ENCODE measurements around the gene TESK2. TPM values are rescaled to one million over a fixed set of nuclear protein-coding genes. Genes with fewer than 3 reads are reported as not detected.

Gene TESK2
- polyA plus RNA-seq, 3 donors, result 3.9 to 13.1 (median 4.1) TPM

GRCh38 chr1:45401524-45401923, 89.4 kb downstream of the TESK2 start:
- no peak for TF ChIP-seq CTCF (IDR thresholded peaks at IDR 0.05)
- no peak overlapping the region for H2AFZ ChIP-seq (ENCODE audit: insufficient read depth, low read depth, low read length, poor library complexity, severe bottlenecking)
- H3K9me3 ChIP-seq (replicated peaks in 1 of 2; ENCODE audit: control insufficient read depth in 1 of 2, insufficient read depth in 1 of 2, low read length in 2 of 2), result no peaks in the 10 kb centered on the region
- H3K4me2 ChIP-seq (replicated peaks; ENCODE audit: extremely low read depth, low read length, poor library complexity, severe bottlenecking), result no peak overlapping the region
- H3K79me2 ChIP-seq (ENCODE audit: insufficient read depth, low read length), result no peaks in the 10 kb centered on the region
- H3K27ac ChIP-seq (ENCODE audit: low read depth in 1 of 2, low read length in 2 of 2), result no peak overlapping the region
- Mint-ChIP-seq H3K9me3 (no peaks in the 10 kb centered on the region), H3K36me3 (peaks cover 0 to 2% of the 10 kb centered on the region in 2 donors), H3K27ac (no peak overlapping the region), H3K27me3 (ENCODE audit: low read depth in 3 of 3) (peaks cover 0 to 1% (median 0%) of the 10 kb centered on the region in 3 donors), H3K4me3 (no peak overlapping the region), H3K4me1 (peaks cover 17% of the 10 kb centered on the region)
- no peak overlapping the region for H3K4me3 ChIP-seq (replicated peaks in 1 of 3; ENCODE audit: low read depth in 2 of 3, low read length in 3 of 3)
- H3K27me3 ChIP-seq (ENCODE audit: control insufficient read depth in 2 of 2, insufficient read depth in 2 of 2, low read length in 2 of 2), result no peaks in the 10 kb centered on the region
- no peak for DNase-seq
- intact Hi-C loops (cut with micrococcal nuclease), result no loop called here
- H3K36me3 ChIP-seq (replicated peaks in 1 of 2; ENCODE audit: control insufficient read depth in 1 of 2, insufficient read depth in 2 of 2, low read length in 2 of 2), result no peaks in the 10 kb centered on the region
- no CpG with 5 or more reads among the region's 2 CpGs for WGBS (ENCODE audit: insufficient coverage)
- peaks cover 12 to 13% of the 10 kb centered on the region in 2 donors for H3K4me1 ChIP-seq (ENCODE audit: control insufficient read depth in 1 of 2, insufficient read depth in 2 of 2, low read length in 2 of 2)
- no peak overlapping the region for H3K9ac ChIP-seq (ENCODE audit: insufficient read depth, low read length, poor library complexity, severe bottlenecking)
- H4K20me1 ChIP-seq (ENCODE audit: insufficient read depth, low read length), result no peaks in the 10 kb centered on the region

DNA sequence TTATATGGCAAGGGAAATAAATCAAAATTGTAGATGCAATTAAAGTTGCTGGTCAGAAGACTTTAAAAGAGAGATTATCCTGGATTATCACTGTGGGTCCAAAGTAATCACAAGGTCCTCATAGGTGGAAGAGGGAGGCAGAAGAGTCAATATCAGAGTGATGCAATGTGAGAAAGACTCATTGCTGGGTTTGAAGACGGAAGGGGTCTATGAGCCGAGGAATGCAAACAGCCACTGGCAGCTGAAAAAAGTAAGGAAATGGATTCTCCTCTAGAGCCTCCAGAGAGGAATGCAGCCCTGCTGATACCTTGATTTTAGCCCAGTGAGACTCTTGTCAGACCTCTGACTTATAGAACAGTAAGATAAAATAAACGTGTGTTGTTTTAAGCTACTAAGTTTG, 90.9 kb downstream of the TESK2 start:
- Histone ChIP-seq H3K4me2 (replicated peaks; ENCODE audit: extremely low read depth, low read length, poor library complexity, severe bottlenecking) (no peak overlapping the region), H3K9ac (ENCODE audit: insufficient read depth, low read length, poor library complexity, severe bottlenecking) (no peak overlapping the region), H3K27ac (ENCODE audit: low read depth in 1 of 2, low read length in 2 of 2) (no peak overlapping the region), H3K79me2 (ENCODE audit: insufficient read depth, low read length) (no peaks in the 10 kb centered on the region), H3K4me3 (replicated peaks in 1 of 3; ENCODE audit: low read depth in 2 of 3, low read length in 3 of 3) (no peak overlapping the region), H4K20me1 (ENCODE audit: insufficient read depth, low read length) (no peaks in the 10 kb centered on the region), H3K4me1 (ENCODE audit: control insufficient read depth in 1 of 2, insufficient read depth in 2 of 2, low read length in 2 of 2) (peaks cover 18% of the 10 kb centered on the region in 2 donors), H3K27me3 (ENCODE audit: control insufficient read depth in 2 of 2, insufficient read depth in 2 of 2, low read length in 2 of 2) (no peaks in the 10 kb centered on the region), H3K36me3 (replicated peaks in 1 of 2; ENCODE audit: control insufficient read depth in 1 of 2, insufficient read depth in 2 of 2, low read length in 2 of 2) (no peaks in the 10 kb centered on the region), H3K9me3 (replicated peaks in 1 of 2; ENCODE audit: control insufficient read depth in 1 of 2, insufficient read depth in 1 of 2, low read length in 2 of 2) (no peaks in the 10 kb centered on the region), H2AFZ (ENCODE audit: insufficient read depth, low read depth, low read length, poor library complexity, severe bottlenecking) (no peak overlapping the region)
- no peak for TF ChIP-seq CTCF (IDR thresholded peaks at IDR 0.05)
- WGBS (ENCODE audit: insufficient coverage), result 94% methylated on average over 2 of the region's 3 CpGs
- DNase-seq, result no peak
- H3K9me3 Mint-ChIP-seq, result no peaks in the 10 kb centered on the region
- H3K4me3 Mint-ChIP-seq, result no peak overlapping the region
- peaks cover 0 to under 1% of the 10 kb centered on the region in 2 donors for H3K36me3 Mint-ChIP-seq
- peak overlapping the region in 1 of 7 donors; percentile 14 for H3K27ac Mint-ChIP-seq
- peaks cover 0 to 1% (median 0%) of the 10 kb centered on the region in 3 donors for H3K27me3 Mint-ChIP-seq (ENCODE audit: low read depth in 3 of 3)
- intact Hi-C loops (cut with micrococcal nuclease), result no loop called here
- H3K4me1 Mint-ChIP-seq, result peaks cover 25% of the 10 kb centered on the region

All from CD14-positive monocyte (primary cell).